HG03039 (cell line): ENCODE data around the gene WNT7B.

ENCODE experiments used
- ATAC-seq: cut with Tn5 transposase; IDR thresholded peaks from one replicate; pipeline ENCODE4 v1.9.1; 2021; ENCODE audit warnings: mild to moderate bottlenecking, moderate library complexity; ENCODE audit not compliant: unreplicated experiment

WNT7B gene

DNA sequence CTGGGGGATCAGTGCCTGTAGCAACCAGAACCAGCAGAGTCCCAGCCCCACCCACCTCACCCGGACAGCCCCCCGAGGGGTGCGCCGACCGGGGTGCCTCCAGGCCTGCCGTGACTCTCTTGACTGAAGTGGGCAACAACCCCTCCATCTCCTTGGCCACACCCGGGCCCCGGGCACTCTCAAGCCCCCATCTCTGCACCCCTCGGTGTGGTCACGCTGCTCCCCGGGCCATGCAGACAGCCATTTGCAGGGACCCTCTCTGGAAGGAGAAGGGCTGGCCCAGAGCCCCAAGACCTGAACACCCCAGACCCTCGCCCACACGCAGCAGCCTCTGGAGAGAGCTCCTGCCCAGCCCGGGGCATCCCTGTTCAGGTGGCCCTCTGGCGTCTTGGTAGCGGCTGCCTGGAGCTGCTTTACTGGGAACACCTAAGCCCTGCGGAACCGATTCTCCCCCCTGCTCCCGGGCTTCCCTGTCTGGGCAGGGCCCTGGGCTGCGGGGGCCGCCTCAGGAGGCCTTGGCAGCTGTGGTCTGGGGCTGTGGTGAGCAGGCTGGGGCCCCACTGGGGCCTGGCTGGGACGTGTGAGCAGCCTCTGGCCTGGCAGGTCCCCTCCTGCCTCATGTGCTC, 84.9 kb downstream of the WNT7B start:
- ATAC-seq: no peak

DNA sequence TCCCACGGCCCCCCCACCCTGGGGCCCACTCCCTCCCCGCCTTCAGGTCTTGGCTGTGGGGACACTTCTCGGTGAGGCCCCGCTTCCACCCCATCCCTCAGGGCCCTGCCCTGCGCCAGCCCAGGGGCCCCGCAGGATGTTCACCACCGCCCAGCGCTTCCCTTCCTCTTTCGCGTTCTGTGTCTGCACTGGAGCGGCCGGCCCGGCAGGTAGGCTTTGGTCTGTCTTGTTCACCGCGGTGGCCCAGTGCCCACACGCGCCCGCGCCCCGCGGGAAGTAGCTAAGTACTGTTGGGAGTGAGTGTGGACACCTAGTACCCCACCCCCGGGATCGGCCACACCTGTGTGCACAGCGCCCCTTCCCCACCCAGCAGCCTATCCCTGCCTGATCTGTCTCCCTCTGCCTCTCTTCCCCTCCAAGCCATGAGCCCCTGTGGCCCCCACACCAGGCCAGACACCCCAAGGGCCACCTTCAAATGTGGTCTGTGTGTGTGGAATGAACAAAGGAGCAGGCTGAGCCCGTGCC, 85.4 kb downstream of the WNT7B start:
- no peak for ATAC-seq

DNA sequence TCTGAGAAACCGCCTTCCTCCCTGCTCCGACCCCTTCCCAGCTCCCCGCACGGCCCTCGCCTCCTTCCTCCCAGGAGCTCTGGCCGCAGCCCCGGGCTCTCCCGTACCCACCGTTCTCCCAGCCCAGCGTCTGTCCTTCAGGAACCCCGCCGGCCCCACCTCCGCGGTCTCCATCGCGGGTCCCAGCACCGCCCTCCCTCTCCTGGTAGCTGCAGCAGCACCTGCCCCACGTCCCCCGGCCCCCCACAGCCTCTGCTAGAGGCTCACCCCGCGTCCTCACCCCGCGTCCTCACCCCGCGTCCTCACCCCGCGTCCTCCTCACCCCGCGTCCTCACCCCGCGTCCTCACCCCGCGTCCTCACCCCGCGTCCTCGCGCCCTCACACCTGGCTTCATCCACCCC, 85.9 kb downstream of the WNT7B start:
- no peak for ATAC-seq

DNA sequence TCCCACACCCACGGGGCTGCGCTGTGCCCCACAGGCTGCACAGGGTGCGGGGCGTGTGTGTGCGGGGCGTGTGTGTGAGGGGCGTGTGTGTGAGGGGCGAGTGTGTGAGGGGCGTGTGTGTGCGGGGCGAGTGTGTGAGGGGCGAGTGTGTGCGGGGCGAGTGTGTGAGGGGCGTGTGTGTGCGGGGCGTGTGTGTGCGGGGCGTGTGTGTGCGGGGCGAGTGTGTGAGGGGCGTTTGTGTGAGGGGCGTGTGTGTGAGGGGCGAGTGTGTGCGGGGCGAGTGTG, 86.7 kb downstream of the WNT7B start:
- ATAC-seq: no peak

DNA sequence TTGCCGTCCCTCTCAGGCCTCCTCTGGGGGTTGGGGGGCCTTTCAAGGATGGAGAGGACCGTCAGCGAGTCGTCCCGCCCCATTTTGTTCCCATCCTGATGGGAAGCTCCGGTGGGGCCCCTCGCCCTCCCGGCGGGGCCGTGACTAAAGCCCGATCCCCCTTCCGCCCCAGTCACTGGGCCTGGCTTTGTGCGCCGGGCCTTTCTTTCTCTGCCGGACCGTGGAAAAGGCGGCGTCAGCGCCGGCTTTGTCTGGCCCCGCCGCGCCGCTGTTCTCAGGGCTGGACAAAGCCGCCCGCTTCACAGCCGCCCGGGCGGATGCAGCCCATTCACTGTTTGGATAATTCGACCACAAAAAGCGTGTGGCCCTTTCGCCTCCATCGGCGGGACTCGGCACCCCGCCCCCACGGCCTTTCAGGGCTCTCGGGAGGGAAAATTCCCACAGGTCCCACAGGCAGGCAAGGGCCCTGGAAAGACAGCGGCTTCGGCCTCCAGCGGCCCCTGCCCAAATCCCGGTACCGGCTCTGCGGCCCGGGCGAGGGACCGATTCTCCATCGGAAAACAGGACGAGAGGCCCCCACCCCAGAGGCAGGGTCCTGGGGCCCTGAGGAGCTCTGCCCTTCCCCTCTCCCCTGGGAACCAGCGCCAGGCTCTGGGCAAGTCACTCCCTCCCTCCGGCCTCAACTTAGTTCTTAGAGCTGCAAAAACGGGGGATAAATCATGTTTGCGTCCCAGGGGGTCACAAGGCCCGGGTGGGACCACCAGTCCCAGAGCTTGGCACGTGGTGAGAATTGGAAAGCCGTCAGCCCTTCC, 87.2 kb downstream of the WNT7B start:
- ATAC-seq: no peak

DNA sequence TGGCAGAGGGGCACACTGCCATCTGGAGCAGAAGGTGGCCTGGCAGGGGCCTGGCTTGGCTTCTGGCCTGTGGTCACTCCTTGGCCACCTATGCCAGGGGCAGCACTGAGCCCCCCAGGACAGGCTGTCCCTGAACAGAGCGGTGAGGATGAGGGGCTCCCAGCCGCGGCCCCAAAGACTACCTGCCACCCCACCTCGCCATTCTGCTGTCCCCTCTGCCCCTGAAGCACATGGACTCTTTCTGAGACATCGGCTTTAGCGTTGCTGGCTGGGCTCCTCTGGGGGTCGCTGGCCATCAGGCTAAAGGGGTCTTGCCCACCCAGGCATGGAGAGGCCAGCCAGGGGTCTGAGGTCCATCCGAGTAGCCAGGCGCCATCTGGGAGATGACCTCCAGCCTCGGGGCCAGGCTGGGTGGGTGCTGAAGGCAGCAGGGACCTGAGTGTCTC, 87.8 kb downstream of the WNT7B start:
- no peak for ATAC-seq

DNA sequence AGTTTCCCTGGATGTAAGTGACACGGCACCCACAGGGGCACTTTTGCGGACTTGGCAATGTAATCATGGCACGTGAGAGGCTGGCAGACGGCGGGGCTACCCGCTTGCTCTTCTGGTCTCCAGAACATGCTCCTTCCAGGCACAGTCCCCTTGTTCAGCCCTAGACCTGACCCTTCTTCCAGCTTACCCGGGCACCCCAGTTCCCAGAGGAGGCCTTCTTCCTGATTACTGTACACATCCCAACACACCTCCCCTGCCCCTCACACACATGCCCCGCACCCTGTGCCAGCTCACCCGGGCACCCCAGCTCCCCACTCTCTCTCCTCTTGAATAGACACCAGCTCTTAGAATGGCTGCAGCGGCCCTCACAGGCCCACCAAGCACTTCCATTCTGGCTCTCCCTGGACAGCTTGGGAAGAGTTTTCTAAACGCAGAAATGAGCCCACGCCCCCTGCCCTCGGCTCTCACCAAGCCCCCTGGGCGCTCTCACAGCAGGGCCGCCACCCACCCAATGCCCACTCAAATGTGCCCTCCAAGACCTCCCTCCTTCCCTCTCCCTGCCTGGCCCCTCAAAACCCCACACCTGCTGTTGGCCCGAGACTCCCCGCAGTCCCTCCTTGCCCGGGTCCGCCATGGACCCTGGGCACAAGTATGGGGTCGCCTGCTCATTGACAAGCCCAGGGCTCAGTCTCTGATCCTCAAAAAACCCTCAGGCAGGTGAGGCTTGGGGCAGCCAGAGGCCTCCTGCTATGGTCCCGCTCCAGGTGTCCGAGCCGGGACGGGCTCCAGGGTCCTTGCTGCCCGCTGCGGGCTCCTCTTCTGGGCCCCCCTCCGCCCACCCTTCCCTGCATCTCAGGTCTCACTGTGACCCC, 88.5 kb downstream of the WNT7B start:
- ATAC-seq: no peak

DNA sequence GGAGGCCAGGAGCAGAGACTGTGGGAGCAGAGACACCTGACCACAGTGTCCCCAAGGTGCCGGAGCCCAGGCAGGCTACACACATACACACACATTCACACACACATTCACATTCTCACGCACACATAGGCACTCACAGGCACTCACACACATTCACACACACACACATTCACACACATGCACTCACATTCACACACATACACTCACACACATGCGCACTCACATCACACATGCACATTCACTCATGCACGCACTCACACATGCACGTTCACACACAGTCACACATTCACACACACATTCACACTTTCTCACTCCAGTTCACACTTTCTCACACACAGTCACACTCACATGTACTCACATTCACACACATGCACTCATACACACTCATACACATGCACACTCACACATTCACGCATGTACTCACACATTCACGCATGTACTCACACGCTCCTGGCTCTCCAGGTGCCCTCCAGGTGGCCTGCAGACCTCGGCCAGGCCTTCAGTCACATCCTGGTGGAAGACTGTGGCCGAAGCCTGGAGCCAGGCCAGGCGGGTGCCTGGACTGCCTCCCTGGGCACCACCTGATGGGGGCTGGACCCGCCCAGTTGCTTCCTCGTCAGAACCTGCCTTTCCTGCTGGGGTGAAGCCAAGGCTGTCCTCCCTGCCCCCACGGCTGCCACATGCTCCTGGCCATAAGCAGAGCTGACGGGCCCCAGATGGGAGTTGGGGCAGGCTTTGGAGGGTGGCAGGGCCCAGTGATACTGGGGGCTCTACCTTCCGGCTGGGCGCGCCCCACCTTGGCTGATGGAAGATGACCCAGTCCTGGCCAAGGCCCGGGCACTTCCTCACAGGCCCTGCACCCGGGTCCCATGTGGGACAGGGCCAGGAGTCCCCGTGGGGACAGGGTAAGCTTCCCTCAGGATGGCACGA, 89.5 kb downstream of the WNT7B start:
- ATAC-seq: no peak

DNA sequence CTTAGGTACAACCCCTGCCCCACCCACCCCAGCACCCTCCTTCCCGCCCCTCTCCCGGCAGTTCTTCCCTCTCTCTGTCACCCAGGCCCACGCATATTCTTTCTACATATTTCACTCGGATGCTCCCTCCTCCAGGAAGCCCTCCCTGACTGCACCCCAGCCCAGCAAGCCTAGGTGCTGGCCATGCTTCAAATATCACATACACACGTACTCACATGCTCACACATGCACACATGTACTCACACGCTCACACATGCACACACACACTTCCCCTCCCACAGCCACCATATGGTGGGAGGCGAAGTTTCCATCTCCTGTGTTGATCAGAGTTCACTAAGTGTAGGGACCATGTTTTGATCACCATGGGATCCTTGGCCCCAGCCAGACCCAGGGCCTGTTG, 90.4 kb downstream of the WNT7B start:
- no peak for ATAC-seq

DNA sequence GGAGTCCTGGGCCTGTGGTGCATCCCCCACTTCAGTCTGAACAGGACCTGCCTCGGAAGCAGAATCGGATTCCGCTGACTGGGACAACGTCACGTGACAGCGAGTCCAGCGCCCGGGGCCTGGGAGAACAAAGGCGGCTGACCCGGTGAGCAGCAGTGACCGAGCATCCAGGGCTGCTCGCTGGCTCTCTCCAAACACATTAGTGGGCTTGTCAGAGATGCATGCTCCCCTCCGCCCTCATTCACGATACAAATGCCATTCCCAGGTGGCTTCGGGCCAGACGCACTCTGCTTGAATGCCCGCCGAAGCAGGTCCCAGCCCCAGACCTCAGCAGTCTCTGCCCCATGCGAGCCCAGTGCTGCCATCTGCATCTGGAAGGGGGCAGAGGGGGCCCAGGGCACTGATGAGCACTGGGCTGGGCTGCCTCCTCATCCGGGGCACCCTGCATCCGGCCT, 91.0 kb downstream of the WNT7B start:
- no peak for ATAC-seq

DNA sequence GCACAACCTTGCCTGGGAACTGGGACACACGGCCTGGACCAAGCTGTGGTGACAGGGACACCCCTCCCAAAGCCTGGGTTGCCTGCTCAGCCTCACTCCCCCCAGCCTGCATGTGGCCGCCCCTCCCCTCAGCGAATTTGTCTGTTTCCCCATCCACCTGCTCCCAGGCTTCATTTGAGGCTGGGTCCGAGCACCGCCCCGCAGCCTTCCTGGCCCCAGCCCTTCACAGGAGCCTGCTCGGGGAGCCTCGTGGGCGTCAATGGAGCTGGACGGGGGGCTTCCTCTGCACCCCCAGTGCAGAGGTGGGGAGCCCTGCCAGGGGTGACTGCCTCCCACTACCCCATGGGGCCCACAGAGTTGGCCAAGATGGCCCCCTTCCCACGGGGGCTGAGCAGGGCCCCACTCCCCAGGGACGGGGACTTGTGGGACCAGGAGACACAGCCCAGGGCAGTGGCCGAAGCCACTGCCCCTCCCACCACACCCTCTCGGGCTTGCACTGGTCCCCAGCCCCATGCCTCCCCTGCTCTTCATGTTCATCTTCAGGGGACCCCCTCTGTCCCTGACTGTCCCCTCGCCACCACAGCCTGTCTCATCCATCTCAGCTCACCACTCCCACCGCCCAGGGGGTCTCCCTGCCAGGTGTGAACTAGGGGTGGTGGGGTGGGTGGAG, 91.7 kb downstream of the WNT7B start:
- ATAC-seq: no peak

DNA sequence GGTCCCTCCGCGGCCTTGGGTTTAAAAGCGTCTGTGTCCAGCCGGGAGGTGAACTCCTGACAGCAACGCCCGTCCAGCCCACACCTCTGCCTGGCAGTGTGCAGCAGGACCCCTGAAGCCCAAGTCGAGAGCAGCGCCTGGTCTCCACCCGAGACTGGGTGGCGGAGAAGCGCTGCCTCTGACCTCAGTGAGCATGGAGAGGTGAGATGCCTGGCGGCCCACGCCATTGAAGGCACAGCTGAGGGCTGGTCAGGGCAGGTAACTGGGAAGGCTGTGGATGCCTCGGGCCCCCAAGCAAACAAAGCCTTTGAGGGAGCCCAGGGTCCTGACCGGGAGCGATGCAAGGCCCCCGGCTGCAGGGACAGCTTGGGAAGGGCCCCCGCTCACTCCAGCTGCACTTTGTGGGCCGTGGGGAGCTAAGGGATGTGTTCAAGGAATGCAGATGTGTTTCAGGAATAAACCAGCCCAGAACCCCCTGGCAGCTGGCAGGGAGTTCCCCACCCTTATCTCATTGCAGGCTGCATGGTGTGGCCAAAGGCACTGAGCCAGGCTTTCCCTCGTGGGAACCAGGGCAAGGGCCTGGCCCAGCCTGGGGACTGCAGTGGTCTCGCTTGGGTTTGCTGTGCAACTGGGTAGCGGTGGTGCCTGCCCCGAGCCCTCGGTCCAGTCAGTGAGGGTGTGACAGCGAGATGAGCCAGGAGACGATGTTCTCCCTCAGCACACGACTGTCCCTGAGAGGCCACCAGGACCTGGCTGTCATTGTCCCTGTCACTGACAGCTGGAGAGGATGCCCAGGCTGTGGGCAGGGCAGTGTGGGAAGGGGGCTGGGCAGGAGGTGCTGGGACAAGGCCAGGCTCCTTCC, 92.5 kb downstream of the WNT7B start:
- no peak for ATAC-seq

DNA sequence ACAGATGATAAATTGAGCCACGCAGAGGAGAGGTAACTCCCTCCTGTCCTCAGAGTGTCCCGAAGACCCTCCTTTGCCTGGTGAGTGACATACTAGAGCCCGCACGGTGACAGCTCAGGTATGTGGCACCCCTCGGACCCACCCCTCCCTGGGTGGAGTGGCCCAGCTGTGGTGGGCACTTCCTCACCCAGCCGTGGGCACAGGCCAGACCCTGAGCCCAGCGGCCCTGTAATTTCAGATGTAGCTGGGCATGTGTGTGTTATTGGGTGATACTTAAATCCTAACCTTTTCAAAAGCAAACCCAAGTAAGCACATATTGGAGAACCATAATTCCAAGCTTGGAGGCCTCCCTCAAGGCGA, 93.2 kb downstream of the WNT7B start:
- ATAC-seq: no peak

DNA sequence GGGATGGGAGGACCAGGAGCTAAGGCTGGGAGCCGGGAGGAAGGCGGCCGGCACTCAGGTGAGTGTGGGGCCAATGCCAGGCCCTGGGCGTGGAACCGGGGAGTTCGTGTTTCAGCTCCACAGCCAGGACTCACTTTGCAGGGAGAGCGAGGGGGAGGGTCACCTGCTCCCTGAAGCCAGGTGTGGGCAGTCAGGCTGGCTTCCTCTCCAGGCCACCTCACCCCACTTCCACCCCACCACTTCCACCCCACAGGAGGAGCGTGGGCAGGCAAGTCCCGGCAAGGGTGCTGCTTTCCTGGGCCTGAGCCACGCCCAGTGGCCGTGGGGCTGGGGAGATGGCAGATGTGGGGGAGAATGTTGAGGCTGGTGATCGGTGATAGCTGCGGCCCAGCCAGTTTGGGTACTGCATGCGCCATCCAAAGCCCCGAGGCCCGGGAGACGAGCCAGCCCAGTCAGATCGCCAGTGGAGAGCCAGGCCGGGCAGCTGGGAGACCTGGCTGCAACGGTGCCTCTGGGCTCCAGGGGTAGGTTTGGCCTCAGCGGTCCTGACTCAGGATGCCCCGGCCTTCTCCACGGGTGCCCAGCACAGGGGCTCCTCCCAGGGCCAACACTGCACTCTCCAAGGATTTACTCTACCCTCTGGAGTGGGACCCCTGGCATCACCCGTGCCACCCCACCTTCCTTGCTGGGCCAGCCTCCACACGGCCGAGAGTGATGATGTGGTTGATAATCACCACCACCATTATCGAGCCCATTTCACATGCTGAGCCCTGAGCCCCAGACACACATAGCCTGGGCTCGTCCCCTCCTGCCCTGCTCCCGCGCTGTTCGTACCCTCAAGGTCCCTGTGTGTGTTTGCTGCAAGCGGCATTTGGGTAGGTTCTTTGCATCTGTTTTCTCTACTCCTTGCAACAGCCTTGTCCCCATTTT, 93.8 kb downstream of the WNT7B start:
- no peak for ATAC-seq

DNA sequence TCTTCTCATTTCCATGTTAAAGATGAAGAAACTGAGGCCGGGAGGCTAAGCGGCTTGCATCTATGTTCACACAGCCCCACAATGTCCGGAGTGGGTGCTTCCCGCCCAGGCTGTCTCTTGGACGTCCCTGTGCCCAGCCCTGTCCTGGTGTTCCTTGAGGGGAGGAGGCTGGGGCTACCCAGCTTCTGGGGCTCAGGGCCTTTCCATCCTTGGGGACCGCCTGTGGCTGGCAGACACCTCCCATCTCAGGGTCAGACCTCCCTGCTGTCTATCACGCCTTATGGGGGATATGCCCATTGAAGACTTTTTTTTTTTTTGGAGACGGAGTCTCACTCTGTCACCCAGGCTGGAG, 95.5 kb downstream of the WNT7B start:
- ATAC-seq: no peak

DNA sequence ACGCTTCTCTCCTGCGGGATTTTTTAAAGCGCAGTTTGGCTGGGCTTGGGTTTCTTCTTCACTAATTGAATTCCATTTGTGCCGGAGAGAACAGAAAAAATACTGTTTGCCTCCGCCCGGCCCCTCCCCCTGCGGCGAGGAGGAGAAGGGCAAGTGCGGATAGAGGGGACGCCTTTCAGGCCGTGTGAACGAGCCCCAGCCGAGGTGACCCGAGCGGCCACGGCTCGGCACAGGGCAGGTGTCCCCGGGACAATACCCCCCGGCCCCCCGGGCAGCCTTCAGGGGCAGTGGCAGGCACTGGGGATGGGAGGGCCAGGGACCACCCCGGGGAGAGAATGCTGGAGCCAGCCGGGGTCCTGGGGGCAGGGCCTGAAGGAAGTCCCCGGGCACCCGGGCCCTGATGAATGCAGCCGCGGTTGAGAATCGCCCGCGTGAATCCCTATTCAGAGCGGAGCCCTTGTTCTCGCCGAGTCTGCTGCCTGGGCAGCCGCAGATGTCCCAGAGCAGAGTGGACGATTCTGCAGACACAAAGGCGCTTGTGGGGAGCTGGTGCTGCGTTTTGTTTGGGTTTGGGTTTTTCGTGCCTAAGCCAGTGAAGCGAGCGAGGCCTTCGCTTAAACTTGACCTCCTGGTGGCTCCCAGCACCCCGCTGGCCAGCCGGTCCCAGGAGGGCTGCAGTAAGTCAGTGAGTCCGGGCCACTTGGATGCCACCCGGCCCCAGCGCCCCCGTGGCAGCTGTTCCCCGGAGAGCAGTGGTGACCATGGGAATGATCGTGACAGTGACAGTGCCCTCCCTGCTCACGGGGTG, 96.0 kb downstream of the WNT7B start:
- no peak for ATAC-seq

DNA sequence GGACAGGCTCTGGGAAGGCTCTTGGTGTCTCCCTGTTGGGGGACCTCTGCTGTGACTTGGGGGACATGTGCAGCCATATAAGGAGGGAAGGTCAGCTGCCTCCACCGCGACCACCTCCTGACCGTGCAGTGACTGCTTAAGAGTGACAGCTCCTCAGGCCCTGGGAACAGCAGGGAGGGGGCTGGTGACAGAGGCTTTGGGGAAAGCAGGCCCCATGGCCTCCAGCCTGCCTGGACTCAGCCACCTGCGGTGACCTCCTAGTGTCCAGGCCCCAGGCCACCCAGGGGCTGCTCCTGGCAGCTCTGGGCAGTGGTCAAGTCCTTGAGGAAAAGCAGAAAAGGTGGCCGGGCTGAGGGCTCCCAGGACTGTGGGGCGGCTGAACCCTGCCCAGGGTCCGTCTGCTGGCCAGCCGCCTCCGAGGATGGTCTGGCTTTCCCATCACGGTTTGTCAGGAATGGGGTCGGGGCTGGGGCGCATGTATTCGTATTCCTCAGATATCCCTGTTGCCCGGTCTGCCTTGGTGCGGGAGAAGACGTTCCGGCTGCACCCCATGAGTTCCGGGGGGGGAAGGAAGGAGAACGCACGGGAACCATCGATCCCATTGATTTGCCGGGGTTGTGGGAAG, 96.8 kb downstream of the WNT7B start:
- ATAC-seq: no peak
